NCI-H748 (cell line): ENCODE measurements around the gene UQCRC1.
"Not testable (repeated sequence)": the region's sequence is repeated elsewhere in the genome, so short reads cannot be mapped to it uniquely, and the experiment has no call there.

ENCODE experiments used
- DNase-seq: peaks from one replicate; lab custom pipeline; 2025; ENCODE audit not compliant: unreplicated experiment; lab: John Stamatoyannopoulos, UW

The UQCRC1 gene

DNA sequence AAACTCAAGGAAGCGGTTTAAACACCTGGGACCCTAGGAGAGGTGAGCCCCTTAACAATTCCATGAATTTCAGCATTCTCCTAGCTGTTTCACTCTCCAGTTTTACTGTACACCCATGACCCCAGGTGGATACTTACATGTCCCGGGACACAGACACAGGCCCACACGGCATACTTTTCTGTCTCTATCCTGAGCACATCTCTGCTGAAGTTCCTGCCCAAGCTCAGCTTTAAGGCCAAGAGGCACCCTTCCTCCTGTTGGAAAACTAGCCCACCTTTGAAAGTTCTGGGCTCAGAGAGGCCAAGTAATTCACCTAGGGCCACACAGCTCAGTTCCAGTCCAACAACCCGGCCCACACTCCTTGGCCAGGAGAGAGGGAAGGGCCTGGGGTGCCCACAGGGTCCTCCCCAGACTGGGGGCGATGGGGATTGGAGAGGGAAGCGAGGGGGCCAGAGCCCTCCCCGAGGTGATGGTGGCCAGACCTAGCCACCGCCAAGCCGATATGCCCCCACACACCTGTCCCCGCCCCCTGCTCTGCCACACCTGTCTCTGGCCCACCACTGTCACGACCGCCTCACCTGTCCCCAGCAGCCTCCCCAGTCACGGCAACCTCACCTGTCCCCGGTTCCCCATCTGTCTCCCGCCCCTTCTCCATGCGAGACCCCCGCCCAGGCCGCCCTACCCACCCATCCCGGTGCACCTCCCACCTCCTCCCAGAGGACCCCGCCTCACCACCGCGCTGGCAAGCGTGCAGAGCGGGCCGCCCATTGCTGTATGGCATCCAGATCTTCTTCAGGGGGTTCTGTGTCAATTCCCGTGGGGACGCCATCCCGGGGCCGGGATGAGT is 53.3 kb downstream of the UQCRC1 start:
- DNase-seq = peak; percentile 42

DNA sequence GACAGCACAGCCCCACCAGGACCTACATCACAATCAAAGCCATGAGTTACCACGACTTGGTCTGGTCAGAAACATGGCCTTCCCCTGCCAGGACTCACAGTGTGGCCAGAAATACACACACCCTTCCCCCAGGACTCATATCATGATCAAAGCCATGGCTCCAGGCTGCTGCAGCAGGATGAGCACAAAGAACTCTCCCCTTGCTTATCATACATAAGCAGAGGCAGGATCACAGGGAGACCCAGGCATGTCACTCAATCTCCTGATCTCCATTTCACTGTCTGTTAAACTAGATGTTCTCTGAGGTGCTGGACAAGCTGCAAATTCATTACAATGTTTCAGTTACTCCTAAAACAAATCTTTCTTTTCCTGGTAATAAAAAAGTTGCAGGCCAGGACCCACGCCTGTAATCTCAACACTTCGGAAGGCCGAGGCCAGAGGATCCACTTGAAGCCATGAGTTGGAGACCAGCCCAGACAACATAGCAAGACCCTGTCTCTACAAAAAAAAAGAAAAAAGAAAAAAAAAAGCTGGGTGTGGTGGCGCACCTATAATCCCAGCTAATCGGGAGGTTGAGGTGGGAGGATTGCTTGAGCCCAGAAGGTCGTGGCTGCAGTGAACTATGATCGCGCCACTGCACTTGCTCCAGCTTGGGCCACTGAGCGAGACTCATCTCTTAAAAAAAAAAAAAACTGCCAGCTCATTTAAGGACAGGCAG is 54.1 kb downstream of the UQCRC1 start:
- DNase-seq = no peak

DNA sequence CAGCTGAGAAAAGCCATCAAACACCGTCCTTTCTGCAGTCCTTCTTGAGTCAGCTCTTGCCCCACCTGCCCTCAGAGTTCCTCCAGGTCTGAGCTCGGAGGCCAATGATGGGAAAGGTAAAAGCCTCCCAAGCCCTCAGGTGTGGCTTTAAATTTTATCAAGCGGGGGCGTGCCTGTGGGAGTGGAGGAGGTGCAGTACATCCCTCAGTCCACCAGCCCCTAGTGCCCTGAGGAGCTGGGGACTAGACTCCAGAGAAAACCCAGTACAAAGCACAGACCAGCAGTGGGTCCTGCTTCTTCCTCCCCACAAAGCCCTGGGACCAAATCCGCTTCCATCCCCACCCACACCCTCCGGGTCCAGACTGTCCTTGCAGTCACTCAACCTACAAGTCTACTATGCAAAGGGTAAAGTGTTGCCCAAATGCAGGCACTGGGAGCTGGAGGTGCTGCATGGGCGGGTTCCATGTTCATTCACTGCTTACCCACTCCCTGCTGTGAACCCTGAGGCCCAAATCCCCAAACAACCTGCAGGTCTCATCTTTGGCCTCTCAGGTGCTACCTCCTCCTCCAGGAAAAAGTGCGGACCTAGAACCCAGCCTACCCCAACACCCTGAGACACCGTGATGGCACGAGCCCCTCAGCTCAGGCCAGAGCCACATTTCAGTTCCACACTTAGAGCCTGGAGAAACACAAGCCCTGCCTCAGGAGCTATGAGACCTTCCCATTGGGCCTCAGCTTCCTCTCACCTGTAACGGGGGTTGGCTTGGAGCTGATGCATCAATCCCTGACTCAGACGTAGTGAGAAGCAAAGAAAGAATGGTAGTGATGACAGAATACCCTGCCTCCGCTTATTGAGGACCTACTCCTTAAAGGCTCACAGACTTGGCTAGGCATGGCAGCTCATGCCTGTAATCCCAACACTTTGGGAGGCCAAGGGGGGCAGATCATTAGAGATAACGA is 55.3 kb downstream of the UQCRC1 start:
- no peak for DNase-seq

DNA sequence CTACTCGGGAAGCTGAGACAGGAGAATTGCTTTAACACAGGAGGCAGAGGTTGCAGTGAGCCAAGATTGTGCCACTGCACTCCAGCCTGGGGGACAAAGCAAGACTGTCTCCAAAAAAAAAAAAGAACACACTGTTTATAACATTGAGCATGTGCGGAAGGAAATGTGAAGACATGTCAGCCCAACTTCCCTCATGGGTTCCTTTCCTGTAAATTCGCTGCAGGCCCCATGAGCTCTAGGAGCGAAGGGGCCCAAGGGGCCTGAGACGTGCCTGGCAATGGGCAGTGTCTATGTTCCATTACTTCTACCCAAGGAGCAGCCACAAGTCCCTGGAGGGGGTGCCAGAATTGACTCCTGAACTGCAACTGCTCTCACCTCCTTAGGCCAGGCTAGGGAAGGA is 56.1 kb downstream of the UQCRC1 start:
- DNase-seq = no peak

DNA sequence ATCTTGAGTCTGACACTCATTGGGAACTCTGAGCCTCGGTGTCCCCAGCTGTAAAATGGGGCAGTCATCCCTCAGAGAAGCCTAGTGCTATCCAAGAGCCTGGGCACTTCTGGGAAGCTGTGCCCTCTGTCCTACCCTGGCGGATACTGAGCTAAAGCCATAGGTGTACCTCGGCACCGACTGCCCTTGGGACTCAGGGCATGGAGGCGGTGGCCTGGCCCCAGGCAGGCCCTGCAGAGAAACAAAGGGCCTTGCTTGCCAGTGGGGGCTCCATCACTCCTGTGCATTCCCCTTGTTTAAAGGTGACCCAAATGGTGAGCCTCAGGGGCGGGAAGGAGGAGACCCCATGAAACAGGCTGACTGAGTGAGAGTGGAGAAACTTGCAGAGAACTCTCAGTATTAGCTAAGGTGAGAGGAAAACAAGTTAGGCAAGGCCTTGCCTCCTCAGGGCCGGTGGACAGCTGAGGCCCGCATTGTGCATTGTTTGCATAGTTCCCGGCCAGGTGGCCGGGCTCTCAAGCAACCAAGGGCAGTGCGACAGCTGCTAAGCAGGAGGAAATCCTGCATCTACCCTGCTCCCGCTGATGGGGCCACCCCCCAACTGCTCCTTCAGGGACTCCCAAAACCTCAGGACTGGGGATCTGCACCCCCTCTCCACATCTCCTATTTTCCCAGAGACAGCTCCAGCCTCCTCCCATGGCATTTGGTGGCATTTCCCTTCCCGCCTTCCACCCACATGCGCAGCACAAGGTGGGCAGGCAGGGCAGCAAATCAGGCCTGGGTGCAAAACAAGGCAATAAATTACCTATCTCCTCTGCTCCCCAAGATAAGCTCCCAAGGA is 57.1 kb downstream of the UQCRC1 start:
- peak; percentile 48 for DNase-seq

DNA sequence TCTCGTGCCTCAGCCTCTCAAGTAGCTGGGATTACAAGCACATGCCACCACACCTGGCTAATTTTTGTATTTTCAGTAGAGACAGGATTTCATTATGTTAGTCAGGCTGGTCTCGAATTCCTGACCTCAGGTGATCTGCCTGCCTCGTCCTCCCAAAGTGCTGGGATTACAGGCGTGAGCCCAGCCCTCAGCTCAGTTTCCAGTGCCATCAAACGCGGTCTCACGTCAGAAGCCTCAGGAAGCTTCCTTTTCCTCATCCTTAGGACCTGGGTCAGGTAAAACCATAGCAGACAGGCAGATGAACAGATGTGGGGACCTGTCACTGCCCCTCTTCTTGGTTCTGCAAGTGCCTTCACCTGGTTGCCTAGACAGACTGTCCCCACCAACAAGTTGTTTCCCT is 57.8 kb downstream of the UQCRC1 start:
- DNase-seq = not testable (repeated sequence)
